Gastrocnemius medialis (tissue), 4 donors: ENCODE measurements around the gene TMEM51. TPM values are rescaled to one million over a fixed set of nuclear protein-coding genes. Genes with fewer than 3 reads are reported as not detected.

ENCODE experiments used
- ATAC-seq, 2 donors: fragments of 150-250 bp; one replicate each; pipeline ENCODE4 v1.9.1; 2016
- DNase-seq, 2 donors: peaks; one replicate each; pipeline ENCODE4 v3.0.0-alpha.2; 2019
- H3K27ac ChIP-seq, 4 donors: fragments of 200-600 bp; sonication (generic); 1 replicate in 1 of 4; 2 replicates in 3 of 4; pipeline ENCODE4 v1.5.1; 2016 to 2018; ENCODE audit warnings: mild to moderate bottlenecking in 2 of 4, moderate library complexity in 1 of 4
- H3K27me3 ChIP-seq, 3 donors: fragments of 200-600 bp; sonication (generic) in 2 of 3; 1 replicate in 1 of 3; 2 replicates in 2 of 3; pipeline versions ENCODE4 v1.5.1 to v1.6.0; 2016 to 2019; ENCODE audit warnings: mild to moderate bottlenecking in 1 of 3, moderate library complexity in 1 of 3
- H3K36me3 ChIP-seq, 2 donors: fragments of 200-600 bp; sonication (generic) in 1 of 2; one replicate each; pipeline ENCODE4 v1.5.1; 2017 to 2018
- H3K4me1 ChIP-seq, 2 donors: fragments of 200-600 bp; sonication (generic) in 1 of 2; one replicate each; pipeline ENCODE4 v1.5.1; 2016 to 2017; ENCODE audit warnings: mild to moderate bottlenecking in 2 of 2
- H3K4me3 ChIP-seq, 4 donors: fragments of 200-600 bp; sonication (generic) in 3 of 4; 1 replicate in 1 of 4; 2 replicates in 3 of 4; pipeline ENCODE4 v1.5.1; 2016 to 2019; ENCODE audit warnings: mild to moderate bottlenecking in 2 of 4
- H3K9me3 ChIP-seq, 3 donors: fragments of 200-600 bp; sonication (generic) in 2 of 3; 1 replicate in 1 of 3; 2 replicates in 2 of 3; pipeline ENCODE4 v1.5.1; 2016 to 2019
- CTCF ChIP-seq, 5 experiments: fragments of 450-650 bp in 3 of 5; fragments of 200-600 bp in 2 of 5; sonication (generic) in 2 of 5; IDR thresholded peaks in 4 of 5; conservative IDR thresholded peaks in 1 of 5; 1 replicate in 4 of 5; 2 replicates in 1 of 5; pipeline ENCODE4 v1.5.1; 2016 to 2019; ENCODE audit warnings: antibody characterized with exemption in 5 of 5, mild to moderate bottlenecking in 3 of 5, moderate library complexity in 3 of 5
- POLR2A ChIP-seq, 2 donors: fragments of 450-650 bp; IDR thresholded peaks; one replicate each; pipeline ENCODE4 v1.6.1; 2017; ENCODE audit warnings: antibody characterized with exemption in 2 of 2, mild to moderate bottlenecking in 2 of 2, moderate library complexity in 2 of 2
- in situ Hi-C, 4 donors: fragments of 200-750 bp; cut with MboI; loops; one replicate each; pipeline versions ENCODE4 v1.15.0 to v1.8.0; 2017; ENCODE audit warnings: low sequenced_read_pairs in 4 of 4
- intact Hi-C: fragments of 100-400 bp; cut with DNase I; formaldehyde crosslinking; loops from one replicate; pipeline ENCODE4 v1.15.1; 2023; ENCODE audit warnings: low total_unique reads
- total RNA-seq, 4 donors: library from RNA; depleted of rRNA; stranded (reverse); fragments of >200 nt; gene quantifications; one replicate each; pipeline versions ENCODE4 v1.1.0 to v1.2.3, GENCODE V29; 2016

TMEM51 gene
- total RNA-seq, 4 donors from 2014 or later = 0.73 to 2.7 (median 1.8) TPM; not detected in 1

GRCh38 chr1:15206418-15207030 lies 53.0 kb downstream of the TMEM51 start:
- in situ Hi-C loops = no loop called here
- ATAC-seq = no peak

GRCh38 chr1:15207031-15207828 lies 53.7 kb downstream of the TMEM51 start:
- Histone ChIP-seq H3K36me3 (no peaks in the 10 kb centered on the region), H3K4me3 (no peak overlapping the region), H3K4me1 (peaks cover 0 to 4% of the 10 kb centered on the region in 2 donors), H3K27me3 (no peaks in the 10 kb centered on the region), H3K27ac (no peak overlapping the region), H3K9me3 (no peaks in the 10 kb centered on the region)
- in situ Hi-C loops (no loop called here), intact Hi-C loops (no loop called here)
- DNase-seq (no peak), ATAC-seq (no peak)
- no peak for TF ChIP-seq CTCF (IDR thresholded peaks at IDR 0.05 in 4 of 5, conservative IDR thresholded peaks at IDR 0.05 in 1 of 5)
- no peak for TF ChIP-seq POLR2A (IDR thresholded peaks at IDR 0.05)

More at GRCh38 chr1:15206418-15207030, 53.0 kb downstream of the TMEM51 start:
- no peaks in the 10 kb centered on the region for H3K9me3 ChIP-seq
- H3K4me1 ChIP-seq = peaks cover 0 to 4% of the 10 kb centered on the region in 2 donors
- H3K4me3 ChIP-seq = no peak overlapping the region
- intact Hi-C loops = no loop called here
- H3K36me3 ChIP-seq = no peaks in the 10 kb centered on the region
- H3K27me3 ChIP-seq = no peaks in the 10 kb centered on the region
- no peak for DNase-seq
- no peak overlapping the region for H3K27ac ChIP-seq
- TF ChIP-seq CTCF (IDR thresholded peaks at IDR 0.05 in 4 of 5, conservative IDR thresholded peaks at IDR 0.05 in 1 of 5) (no peak), POLR2A (IDR thresholded peaks at IDR 0.05) (no peak)

- DNase-seq (no peak), ATAC-seq (no peak)
- intact Hi-C loops (no loop called here), in situ Hi-C loops (no loop called here)
- no peak for TF ChIP-seq POLR2A (IDR thresholded peaks at IDR 0.05)
- TF ChIP-seq CTCF (IDR thresholded peaks at IDR 0.05 in 4 of 5, conservative IDR thresholded peaks at IDR 0.05 in 1 of 5) = no peak
- H3K27me3 ChIP-seq = no peaks in the 10 kb centered on the region
- H3K36me3 ChIP-seq = no peaks in the 10 kb centered on the region
- no peak overlapping the region for H3K27ac ChIP-seq
- H3K4me3 ChIP-seq = no peak overlapping the region
- H3K4me1 ChIP-seq = peaks cover 0 to 4% of the 10 kb centered on the region in 2 donors
- no peaks in the 10 kb centered on the region for H3K9me3 ChIP-seq
Observed at GRCh38 chr1:15207829-15208429, 54.4 kb downstream of the TMEM51 start.

GRCh38 chr1:15210651-15211375 lies 57.3 kb downstream of the TMEM51 start:
- no peak for TF ChIP-seq CTCF (IDR thresholded peaks at IDR 0.05 in 4 of 5, conservative IDR thresholded peaks at IDR 0.05 in 1 of 5)
- TF ChIP-seq POLR2A (IDR thresholded peaks at IDR 0.05) = no peak
- Histone ChIP-seq H3K27ac (peak overlapping the region in 2 of 4 donors; percentile 3 to 48), H3K36me3 (no peaks in the 10 kb centered on the region), H3K27me3 (no peaks in the 10 kb centered on the region), H3K4me3 (no peak overlapping the region), H3K9me3 (no peaks in the 10 kb centered on the region), H3K4me1 (peaks cover 0 to 4% of the 10 kb centered on the region in 2 donors)
- in situ Hi-C loops = no loop called here
- intact Hi-C loops = no loop called here
- ATAC-seq (no peak), DNase-seq (no peak)
